ENCODE results near the gene ZNF574. TPM values are rescaled to one million over a fixed set of nuclear protein-coding genes. Genes with fewer than 3 reads are reported as not detected.

ZNF574 gene
- polyA plus RNA-seq, 1 of the 3 experiments (the other 2 are of a cell fraction): 8.5 TPM

DNA sequence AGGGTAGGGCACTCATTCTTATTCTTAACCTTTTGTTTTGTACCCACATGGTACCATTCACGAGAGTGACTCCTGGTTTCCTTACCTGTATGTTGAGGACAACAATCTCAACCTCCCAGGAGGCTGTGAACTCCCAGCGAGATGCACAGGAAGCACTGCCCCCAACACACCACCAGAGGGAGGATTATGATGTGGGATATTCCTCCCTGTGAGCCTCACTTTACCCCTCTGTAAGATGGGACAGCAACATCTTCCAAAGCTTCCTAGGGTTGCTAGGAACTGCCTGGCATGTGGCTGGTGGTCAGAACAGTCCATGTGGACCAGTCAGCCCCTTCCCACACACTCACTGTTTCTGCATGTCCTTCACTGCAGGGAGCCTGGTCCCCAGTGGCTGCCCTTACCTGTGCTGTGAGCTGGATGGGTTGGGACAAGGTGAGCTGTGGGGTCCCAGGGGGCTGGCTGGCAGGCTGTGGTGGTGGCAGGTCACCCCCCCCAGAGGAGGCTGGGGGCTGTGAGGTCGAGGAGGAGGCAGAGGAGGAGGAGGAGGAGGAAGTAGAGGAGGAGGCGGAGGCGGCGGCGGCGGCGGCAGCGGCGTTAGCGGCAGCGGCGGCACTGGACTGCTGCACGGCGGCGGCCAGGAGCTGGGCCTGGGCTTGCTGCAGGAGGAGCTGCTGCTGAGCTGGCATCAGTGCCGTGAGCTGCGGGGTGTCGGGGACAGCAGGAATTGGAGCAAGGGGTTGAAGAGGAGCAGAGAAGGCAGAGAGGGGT is 40.5 kb downstream of the ZNF574 start:
- no peak overlapping the region for H3K27ac ChIP-seq (ENCODE audit: low read depth in 2 of 2, low read length in 1 of 2)
- no peaks in the 10 kb centered on the region for H3K27me3 ChIP-seq (ENCODE audit: insufficient read depth)
- H4K20me1 ChIP-seq (ENCODE audit: insufficient read depth): no peaks in the 10 kb centered on the region
- no peaks in the 10 kb centered on the region for H3K36me3 ChIP-seq (replicated peaks in 1 of 2; ENCODE audit: control insufficient read depth in 1 of 2, insufficient read depth in 2 of 2, low read length in 1 of 2)
- H3K9me3 ChIP-seq: no peaks in the 10 kb centered on the region
- POLR2A ChIA-PET: no interaction called here
- H3K4me1 ChIP-seq (ENCODE audit: control insufficient read depth in 1 of 2, insufficient read depth in 2 of 2, low read depth in 1 of 2, low read length in 1 of 2): peaks cover 9 to 38% of the 10 kb centered on the region in 2 experiments; a peak in 3 of 4 replicates
- no peak overlapping the region for H2AFZ ChIP-seq (ENCODE audit: low read depth)
- DNase-seq: no peak
- TF ChIP-seq, protein P1, sequence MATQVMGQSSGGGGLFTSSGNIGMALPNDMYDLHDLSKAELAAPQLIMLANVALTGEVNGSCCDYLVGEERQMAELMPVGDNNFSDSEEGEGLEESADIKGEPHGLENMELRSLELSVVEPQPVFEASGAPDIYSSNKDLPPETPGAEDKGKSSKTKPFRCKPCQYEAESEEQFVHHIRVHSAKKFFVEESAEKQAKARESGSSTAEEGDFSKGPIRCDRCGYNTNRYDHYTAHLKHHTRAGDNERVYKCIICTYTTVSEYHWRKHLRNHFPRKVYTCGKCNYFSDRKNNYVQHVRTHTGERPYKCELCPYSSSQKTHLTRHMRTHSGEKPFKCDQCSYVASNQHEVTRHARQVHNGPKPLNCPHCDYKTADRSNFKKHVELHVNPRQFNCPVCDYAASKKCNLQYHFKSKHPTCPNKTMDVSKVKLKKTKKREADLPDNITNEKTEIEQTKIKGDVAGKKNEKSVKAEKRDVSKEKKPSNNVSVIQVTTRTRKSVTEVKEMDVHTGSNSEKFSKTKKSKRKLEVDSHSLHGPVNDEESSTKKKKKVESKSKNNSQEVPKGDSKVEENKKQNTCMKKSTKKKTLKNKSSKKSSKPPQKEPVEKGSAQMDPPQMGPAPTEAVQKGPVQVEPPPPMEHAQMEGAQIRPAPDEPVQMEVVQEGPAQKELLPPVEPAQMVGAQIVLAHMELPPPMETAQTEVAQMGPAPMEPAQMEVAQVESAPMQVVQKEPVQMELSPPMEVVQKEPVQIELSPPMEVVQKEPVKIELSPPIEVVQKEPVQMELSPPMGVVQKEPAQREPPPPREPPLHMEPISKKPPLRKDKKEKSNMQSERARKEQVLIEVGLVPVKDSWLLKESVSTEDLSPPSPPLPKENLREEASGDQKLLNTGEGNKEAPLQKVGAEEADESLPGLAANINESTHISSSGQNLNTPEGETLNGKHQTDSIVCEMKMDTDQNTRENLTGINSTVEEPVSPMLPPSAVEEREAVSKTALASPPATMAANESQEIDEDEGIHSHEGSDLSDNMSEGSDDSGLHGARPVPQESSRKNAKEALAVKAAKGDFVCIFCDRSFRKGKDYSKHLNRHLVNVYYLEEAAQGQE (IDR thresholded peaks at IDR 0.05; ENCODE audit: low read depth, low read length): no peak
- no peak for TF ChIP-seq MXI1 (IDR thresholded peaks at IDR 0.05; ENCODE audit: low read depth, low read length)
- TF ChIP-seq, protein P2, sequence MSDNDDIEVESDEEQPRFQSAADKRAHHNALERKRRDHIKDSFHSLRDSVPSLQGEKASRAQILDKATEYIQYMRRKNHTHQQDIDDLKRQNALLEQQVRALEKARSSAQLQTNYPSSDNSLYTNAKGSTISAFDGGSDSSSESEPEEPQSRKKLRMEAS (IDR thresholded peaks at IDR 0.05; ENCODE audit: low read depth): no peak
- TF ChIP-seq RAD21 (IDR thresholded peaks at IDR 0.05; ENCODE audit: low read length): no peak
- TF ChIP-seq, protein P3, sequence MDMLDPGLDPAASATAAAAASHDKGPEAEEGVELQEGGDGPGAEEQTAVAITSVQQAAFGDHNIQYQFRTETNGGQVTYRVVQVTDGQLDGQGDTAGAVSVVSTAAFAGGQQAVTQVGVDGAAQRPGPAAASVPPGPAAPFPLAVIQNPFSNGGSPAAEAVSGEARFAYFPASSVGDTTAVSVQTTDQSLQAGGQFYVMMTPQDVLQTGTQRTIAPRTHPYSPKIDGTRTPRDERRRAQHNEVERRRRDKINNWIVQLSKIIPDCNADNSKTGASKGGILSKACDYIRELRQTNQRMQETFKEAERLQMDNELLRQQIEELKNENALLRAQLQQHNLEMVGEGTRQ (IDR thresholded peaks at IDR 0.05; ENCODE audit: borderline replicate concordance, low read depth, low read length): no peak
- TF ChIP-seq NRF1 (IDR thresholded peaks at IDR 0.05; ENCODE audit: low read depth, low read length): no peak
- TF ChIP-seq ELF1 (IDR thresholded peaks at IDR 0.05): no peak
- TF ChIP-seq, protein P4, sequence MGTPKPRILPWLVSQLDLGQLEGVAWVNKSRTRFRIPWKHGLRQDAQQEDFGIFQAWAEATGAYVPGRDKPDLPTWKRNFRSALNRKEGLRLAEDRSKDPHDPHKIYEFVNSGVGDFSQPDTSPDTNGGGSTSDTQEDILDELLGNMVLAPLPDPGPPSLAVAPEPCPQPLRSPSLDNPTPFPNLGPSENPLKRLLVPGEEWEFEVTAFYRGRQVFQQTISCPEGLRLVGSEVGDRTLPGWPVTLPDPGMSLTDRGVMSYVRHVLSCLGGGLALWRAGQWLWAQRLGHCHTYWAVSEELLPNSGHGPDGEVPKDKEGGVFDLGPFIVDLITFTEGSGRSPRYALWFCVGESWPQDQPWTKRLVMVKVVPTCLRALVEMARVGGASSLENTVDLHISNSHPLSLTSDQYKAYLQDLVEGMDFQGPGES (IDR thresholded peaks at IDR 0.05; ENCODE audit: low read depth, low read length): no peak
- no peak for TF ChIP-seq GATA2 (CRISPR knock-in tag; IDR thresholded peaks at IDR 0.05)
- no peak for TF ChIP-seq TAF1 (IDR thresholded peaks at IDR 0.05; ENCODE audit: borderline replicate concordance, low read depth, low read length)
- no peak for TF ChIP-seq NFIC (IDR thresholded peaks at IDR 0.05; ENCODE audit: borderline replicate concordance)
- no peak for TF ChIP-seq RFX5 (IDR thresholded peaks at IDR 0.05; ENCODE audit: low read length)
- no peak for TF ChIP-seq CHD2 (IDR thresholded peaks at IDR 0.05; ENCODE audit: low read length, partially characterized antibody)
- TF ChIP-seq MEF2A (IDR thresholded peaks at IDR 0.05; ENCODE audit: borderline replicate concordance, low read depth): no peak
- TF ChIP-seq SMC3 (IDR thresholded peaks at IDR 0.05; ENCODE audit: low read depth, low read length): no peak
- TF ChIP-seq EP300 (IDR thresholded peaks at IDR 0.05; ENCODE audit: borderline replicate concordance in 1 of 2, low read depth in 1 of 2, low read length in 1 of 2): no peak
- TF ChIP-seq RCOR1 (IDR thresholded peaks at IDR 0.05; ENCODE audit: low read length): no peak
- TF ChIP-seq YY1 (IDR thresholded peaks at IDR 0.05; ENCODE audit: low read depth): no peak
- no peak for TF ChIP-seq TCF12 (IDR thresholded peaks at IDR 0.05)
- no peaks in the 10 kb centered on the region for H3K9me2 ChIP-seq
- peaks cover 35% of the 10 kb centered on the region for H3F3A ChIP-seq (replicated peaks; ENCODE audit: insufficient read depth)
- H3K9ac ChIP-seq: no peak overlapping the region
- WGBS (ENCODE audit: low lambda C conversion rate): 90% methylated on average over 20 of the region's 20 CpGs
- no peak overlapping the region for H3K4me2 ChIP-seq
- CTCF ChIA-PET: interaction anchor here (1.2 to 2.3 kb wide), 4 partner anchors 16 to 129 kb away, joined by 3 to 9 read pairs (median 4); no protein-coding TSS in a partner anchor
- H3K79me2 ChIP-seq (ENCODE audit: insufficient read depth): no peaks in the 10 kb centered on the region
- no peak overlapping the region for H3K4me3 ChIP-seq (ENCODE audit: low read depth in 2 of 2, low read length in 1 of 2)
